CD4-positive, alpha-beta T cell treated with Interleukin-17A for 1 hour (primary cell): ENCODE results near the gene CAMTA1.

Experiments
- DNase-seq: peaks from one replicate; pipeline ENCODE4 v3.0.0-alpha.2; 2020

Gene CAMTA1

GRCh38 chr1:7657287-7658016 is 872.2 kb downstream of the CAMTA1 start:
- DNase-seq, result no peak

DNA sequence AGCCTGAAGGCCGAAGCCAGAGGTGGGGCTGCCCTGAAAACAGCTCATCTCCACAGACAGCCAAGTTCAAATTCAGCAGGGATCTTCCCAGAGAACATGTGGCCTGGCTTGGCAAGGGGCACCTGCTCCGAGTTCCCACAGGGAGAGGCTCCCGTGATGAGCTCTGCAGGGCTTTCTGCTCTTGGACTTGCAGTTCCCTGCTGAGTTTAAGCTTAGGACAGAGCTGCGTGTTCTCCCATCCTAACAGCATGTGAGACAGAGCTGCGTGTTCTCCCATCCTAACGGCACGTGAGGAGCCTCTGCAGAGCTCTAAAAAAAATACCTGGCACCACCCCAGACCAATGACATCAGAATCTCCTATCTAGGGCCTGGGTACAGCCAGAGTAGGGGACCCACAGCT is 872.8 kb downstream of the CAMTA1 start:
- no peak for DNase-seq

DNA sequence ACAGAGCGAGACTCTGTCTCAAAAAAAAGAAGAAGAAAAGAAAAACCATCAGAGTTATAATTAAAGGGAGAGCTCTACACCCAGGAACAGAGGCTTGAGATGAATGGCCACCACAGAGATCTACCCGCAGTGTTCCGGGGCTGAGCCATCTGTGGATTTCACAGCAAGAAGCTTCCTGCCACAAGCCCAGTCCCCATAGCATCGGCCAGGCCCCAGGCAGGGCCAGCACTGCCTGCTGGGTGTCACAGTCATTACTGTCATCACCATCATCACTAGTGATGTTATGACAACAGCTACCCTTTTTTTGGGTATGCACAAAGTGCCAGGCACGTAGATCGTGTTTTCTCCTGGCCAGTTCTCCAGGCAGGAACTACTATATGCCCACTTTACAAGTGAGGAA is 874.3 kb downstream of the CAMTA1 start:
- no peak for DNase-seq

- DNase-seq, result no peak
Observed at GRCh38 chr1:7663451-7664146, 878.3 kb downstream of the CAMTA1 start.

GRCh38 chr1:7664147-7664892 is 879.1 kb downstream of the CAMTA1 start:
- DNase-seq, result no peak

DNA sequence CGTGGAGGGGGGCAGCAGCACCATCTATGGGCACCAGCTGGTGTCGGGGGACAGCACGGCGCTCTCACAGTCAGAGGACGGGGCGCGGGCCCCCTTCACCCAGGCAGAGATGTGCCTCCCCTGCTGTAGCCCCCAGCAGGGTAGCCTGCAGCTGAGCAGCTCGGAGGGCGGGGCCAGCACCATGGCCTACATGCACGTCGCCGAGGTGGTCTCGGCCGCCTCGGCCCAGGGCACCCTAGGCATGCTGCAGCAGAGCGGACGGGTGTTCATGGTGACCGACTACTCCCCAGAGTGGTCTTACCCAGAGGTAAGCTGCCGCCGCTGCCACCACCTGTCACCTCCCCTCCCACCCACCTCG is 879.6 kb downstream of the CAMTA1 start:
- DNase-seq, result no peak

GRCh38 chr1:7666249-7666648 is 881.0 kb downstream of the CAMTA1 start:
- no peak for DNase-seq

DNA sequence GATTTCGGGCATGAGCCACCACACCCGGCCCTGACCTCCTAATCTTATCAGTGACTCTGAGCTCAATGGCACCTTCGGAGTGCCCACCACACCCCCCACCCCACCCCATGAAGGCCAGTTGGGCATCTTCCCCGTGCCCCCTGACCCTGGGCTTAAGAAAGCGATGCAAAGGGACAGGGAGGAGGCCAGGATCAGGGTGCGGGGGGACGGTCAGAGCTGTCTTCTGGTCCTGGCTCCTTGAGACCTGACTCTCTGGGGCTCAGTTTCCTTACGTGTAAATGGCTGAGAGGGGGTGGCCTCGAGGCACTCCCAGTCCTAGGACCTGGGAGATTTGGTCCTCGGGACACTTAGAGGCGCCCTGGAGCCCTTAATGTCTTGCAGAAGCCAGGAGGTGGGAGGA is 881.9 kb downstream of the CAMTA1 start:
- DNase-seq, result no peak

GRCh38 chr1:7667625-7668218 is 882.5 kb downstream of the CAMTA1 start:
- peak; percentile 83 for DNase-seq

GRCh38 chr1:7669559-7670311 is 884.5 kb downstream of the CAMTA1 start:
- DNase-seq, result peak; percentile 63

- no peak for DNase-seq
Observed at GRCh38 chr1:7670334-7671145, 885.3 kb downstream of the CAMTA1 start.

- no peak for DNase-seq
Observed at GRCh38 chr1:7671146-7671465, 885.9 kb downstream of the CAMTA1 start.

GRCh38 chr1:7671676-7672075 is 886.4 kb downstream of the CAMTA1 start:
- DNase-seq, result no peak

DNA sequence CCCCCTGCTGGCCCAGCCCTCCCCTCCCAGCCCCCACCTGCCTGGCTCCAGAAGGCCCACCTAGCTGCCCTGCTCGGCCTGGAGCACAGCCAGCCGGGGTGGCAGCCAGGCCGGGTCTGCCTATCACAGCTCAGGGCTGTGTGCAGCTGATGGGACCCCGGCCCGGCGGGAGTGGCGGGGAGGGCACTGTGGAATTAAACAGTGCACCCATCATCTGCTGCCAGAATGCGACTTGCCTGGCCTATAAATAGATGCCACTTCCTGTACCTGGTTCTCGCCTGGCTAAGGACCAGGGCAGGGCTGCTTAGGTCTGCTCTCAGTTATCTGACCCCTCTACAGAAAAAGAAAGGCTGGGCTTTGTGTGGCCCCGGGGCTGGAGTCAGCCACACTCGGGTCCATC is 887.6 kb downstream of the CAMTA1 start:
- no peak for DNase-seq

- DNase-seq, result no peak
Observed at GRCh38 chr1:7674972-7675371, 889.7 kb downstream of the CAMTA1 start.

DNA sequence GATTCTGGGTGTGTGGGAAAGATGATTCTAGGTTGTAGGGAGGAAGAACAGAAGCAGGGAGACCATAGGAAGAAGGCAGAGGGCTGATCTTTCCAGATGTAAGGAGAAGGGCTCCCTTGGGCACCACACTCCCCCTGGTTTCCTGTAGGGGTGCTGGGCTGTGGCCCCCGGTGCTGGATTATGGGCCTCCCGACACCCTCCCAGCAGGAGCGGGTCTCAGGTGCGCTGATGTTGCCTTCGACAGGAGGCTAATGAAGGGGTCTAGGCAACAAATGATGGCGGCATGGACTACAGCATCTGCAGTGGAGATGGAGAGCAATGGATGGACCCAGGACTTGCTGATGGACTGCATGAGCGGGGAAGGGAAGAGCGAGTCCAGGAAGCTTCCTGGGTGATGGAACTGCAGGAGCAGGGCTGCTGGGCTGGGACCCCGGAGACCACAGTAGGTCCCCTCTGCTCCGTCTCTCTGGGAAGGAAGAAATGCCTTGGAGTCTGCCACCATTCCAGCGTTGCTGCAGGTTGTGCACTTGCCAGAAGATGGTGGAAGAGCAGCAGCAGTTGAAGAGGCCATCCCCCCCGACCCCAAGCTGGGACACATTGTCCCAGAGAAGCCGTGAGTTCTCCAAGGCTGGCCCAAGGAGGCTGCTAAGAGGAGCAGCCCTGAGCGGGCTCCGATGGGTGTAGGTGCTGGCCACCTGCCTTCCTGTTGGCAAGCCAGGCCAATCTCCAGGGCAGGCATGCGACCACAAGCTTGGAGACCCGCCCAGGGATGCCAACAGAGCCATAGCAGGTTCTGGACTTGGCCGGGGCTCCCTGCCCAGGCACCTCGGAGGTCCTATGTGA is 890.4 kb downstream of the CAMTA1 start:
- no peak for DNase-seq

GRCh38 chr1:7676274-7676945 is 891.2 kb downstream of the CAMTA1 start:
- no peak for DNase-seq

DNA sequence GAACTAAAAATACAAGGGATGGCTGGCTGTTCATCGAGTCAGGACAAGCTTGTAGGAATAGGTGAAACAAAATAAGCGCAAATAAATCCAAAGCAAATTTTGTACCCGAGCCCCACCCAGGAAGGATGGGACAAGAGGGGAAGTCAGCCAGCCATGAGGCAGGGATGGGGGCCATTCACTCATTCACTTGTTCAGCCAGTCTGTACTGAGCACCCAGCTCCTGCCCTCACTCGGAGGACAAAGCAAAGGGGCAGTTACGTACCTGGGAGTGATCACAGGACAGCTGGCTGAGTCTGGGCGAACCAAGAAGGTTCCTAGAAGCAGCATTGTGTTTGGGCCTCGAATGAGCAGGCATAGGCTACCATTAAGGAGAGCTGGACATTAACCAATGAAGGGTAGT is 891.9 kb downstream of the CAMTA1 start:
- DNase-seq, result no peak

DNA sequence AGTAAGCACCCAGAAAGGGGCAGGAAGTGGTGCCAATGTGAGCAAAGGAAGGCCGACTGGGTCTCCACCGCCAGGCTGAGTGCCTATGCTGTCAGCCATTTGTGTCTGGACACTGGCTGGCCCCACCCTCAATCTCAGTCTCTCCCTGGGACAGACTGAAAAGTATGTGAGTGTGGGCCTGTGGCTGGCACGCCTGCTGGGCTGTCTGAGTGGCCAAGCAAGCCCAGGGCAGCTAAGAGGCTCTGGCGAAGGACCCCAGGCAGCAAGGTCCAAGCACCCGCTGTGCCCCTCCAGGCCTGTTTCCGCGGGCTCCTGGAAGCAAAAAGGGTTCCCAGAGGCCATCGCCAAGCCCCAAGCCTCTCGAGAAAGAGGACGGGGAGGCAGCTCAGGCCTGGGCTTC is 892.6 kb downstream of the CAMTA1 start:
- DNase-seq, result no peak

DNA sequence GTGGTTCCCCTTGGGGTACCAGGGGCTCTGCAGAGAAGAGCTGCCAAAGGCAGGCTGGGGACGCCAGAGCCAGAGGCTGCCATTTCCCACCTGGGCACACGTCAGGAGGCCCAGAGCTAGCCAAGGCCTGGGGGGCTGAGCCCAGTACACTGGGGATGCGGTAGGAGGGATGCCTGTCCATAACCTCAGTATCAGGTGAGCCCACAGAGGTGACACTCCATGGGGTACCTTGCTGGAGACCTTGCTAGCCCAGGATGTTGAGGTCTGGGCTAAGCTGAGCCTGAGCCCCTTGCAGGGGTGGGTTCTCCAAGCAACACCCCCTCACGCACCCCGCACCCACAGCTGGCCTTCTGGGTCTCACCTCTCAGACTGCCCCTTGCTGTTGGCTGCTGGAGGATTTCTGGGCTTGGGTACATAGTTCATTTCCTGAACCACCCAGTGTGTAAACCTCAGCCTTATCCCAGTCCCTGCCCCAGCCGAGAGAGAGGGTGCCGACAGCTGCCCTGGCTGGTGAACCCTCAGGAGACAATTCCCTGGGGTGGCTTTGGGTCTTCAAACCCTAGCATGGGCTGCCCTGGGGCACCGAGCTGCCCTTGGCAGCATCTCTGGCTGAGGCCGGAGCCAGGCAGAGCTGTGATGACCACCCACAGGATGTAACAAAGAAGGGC is 893.4 kb downstream of the CAMTA1 start:
- DNase-seq, result no peak
